ENCODE results near the gene OTOF. TPM values are rescaled to one million over a fixed set of nuclear protein-coding genes. Genes with fewer than 3 reads are reported as not detected.
A peak's percentile ranks its signal among the peaks of the same experiment; 100 is the strongest.

OTOF gene
- total RNA-seq, 3 donors from 2014 or later = 0.60 TPM; not detected in 2

DNA sequence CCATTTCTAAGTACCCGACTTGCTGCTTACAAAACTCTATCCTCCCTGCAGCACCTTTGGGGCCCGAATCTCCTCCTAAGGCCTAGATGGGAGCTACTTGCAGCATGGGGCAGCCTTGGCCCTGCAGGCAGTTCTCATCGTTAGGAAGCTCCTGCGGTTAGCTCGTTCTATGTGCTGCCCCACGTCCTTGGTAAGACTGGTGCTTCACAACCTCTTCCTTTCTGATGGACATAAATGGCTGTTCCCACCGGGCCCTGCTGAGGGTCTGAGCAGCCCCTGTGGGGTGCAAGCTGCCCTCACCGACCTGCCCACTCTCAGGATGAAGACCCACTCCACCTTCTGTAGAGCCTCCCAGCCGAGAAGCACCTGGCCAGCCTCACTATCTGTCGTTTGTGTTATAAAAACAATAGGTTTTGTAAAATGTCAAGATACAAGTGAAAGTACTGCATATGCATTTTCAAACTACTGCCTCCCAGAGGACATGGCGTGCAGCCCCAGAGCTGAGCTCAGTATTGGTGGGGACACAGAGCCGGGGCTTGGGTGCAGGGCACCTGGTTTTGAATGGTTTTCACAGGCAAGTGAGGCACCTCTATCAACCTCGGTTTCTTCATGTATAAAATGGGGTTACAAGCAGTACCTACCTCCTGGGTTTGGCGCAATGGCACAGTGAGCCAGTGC, 19.4 kb downstream of the OTOF start:
- Histone ChIP-seq H3K36me3 (ENCODE audit: low read depth) (no peaks in the 10 kb centered on the region), H3K4me1 (ENCODE audit: low read depth) (no peaks in the 10 kb centered on the region), H3K4me3 (no peak overlapping the region), H3K9me3 (no peaks in the 10 kb centered on the region)
- ATAC-seq (no peak), DNase-seq (no peak)
- intact Hi-C loops (cut with DNase I, micrococcal nuclease) = no loop called here
- TF ChIP-seq, protein P1, sequence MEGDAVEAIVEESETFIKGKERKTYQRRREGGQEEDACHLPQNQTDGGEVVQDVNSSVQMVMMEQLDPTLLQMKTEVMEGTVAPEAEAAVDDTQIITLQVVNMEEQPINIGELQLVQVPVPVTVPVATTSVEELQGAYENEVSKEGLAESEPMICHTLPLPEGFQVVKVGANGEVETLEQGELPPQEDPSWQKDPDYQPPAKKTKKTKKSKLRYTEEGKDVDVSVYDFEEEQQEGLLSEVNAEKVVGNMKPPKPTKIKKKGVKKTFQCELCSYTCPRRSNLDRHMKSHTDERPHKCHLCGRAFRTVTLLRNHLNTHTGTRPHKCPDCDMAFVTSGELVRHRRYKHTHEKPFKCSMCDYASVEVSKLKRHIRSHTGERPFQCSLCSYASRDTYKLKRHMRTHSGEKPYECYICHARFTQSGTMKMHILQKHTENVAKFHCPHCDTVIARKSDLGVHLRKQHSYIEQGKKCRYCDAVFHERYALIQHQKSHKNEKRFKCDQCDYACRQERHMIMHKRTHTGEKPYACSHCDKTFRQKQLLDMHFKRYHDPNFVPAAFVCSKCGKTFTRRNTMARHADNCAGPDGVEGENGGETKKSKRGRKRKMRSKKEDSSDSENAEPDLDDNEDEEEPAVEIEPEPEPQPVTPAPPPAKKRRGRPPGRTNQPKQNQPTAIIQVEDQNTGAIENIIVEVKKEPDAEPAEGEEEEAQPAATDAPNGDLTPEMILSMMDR (IDR thresholded peaks at IDR 0.05) = no peak

DNA sequence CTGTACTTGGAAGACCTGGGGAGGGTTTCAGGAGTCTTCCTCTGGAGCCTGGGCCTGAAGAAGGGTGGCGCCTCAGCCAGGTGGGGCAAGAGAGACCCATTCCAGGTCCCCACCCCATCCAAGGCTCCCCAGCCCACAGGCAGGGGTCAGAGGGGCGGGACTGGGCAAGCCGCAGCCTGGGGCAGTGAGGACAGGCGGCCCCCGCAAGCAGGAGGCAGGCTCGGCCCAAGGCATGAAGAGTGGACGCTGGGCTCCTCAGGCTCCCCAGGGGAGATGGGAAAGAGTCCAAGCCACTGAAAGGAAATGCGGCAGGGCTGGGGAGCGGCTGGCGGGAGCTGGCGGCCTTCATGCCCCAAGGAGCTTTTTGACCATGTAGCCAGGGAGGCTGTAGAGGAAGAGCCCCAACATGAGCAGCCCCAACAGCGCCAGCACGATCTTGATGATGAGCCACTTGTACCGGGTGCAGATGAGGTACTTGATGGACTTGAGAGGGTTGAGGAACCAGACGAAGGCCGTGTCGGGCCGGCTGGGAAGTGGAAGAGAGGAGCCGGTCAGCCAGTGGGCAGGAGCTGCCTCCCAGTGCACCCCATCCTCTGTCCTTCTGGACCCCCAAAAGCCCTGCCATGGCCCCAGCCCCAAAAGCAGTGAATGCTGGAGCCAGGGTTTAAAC, 20.1 kb downstream of the OTOF start:
- Histone ChIP-seq H3K9me3 (no peaks in the 10 kb centered on the region), H3K4me3 (no peak overlapping the region), H3K4me1 (ENCODE audit: low read depth) (no peaks in the 10 kb centered on the region), H3K36me3 (ENCODE audit: low read depth) (no peaks in the 10 kb centered on the region)
- DNase-seq = no peak
- ATAC-seq = no peak
- intact Hi-C loops (cut with DNase I, micrococcal nuclease) = no loop called here
- TF ChIP-seq, protein P1 (IDR thresholded peaks at IDR 0.05) = no peak

DNA sequence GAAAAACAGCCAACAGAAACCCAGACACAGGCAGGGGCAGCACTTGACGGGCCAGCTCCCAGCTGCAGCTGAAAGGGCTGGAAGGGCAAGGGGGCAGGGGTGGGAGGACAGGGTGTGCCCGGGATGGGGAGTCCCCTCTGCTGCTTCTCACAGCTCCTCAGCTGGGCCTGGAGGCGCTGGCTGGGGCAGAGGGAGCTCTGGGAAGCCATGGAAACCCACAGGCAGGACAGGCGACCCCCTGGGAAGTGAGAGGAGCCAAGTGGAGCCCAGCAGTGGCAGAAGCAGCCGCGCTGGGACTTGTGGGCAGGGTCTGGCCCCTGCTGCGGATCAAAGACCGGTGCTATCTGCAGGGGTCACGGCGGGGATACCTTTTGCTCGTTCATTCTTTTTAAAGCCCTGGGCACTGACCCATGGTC, 20.7 kb downstream of the OTOF start:
- Histone ChIP-seq H3K4me1 (ENCODE audit: low read depth) (no peaks in the 10 kb centered on the region), H3K9me3 (no peaks in the 10 kb centered on the region), H3K4me3 (no peak overlapping the region), H3K36me3 (ENCODE audit: low read depth) (no peaks in the 10 kb centered on the region)
- ATAC-seq (no peak), DNase-seq (no peak)
- TF ChIP-seq, protein P1 (IDR thresholded peaks at IDR 0.05) = no peak
- intact Hi-C loops (cut with DNase I, micrococcal nuclease) = no loop called here

DNA sequence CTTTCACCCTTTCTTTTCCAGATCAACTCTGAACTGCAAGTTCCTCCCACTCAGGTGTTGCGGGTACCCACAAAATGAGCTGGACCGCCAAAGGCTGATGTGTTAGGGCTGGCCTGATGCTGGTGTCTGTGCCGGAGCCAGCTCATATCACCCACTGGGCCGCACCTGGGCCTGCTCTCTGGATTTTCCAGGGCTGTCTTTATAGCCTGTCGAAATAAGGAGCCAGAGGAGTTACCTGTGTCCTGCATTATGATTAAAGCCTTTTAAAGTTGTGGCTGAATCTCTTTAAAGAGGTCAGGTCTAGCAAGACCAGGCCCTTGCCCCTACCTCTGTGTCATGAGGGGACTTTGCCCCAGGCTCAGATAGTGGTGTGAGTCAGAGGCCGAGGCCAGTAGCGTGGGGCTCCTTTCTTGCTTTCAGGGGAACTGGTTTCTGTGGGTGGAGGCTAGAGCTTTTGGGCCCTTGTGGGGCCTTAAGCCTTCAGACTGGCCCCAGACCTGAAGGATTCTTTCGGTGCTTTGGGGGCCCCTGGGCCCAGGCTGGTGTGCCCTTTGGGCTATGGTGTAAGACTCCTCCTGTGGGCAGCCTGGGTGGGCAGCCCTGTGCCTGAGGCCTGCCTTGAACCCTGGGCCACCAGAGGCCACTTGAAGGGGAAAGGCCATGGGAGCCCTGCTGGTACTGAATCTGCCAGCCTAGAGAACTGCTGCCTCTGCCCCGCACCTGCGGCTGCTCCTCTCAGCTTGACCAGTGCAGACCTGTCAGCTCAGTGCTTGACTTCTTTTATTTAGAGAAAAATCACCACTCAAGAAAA, 21.3 kb downstream of the OTOF start:
- Histone ChIP-seq H3K9me3 (no peaks in the 10 kb centered on the region), H3K4me3 (no peak overlapping the region), H3K4me1 (ENCODE audit: low read depth) (no peaks in the 10 kb centered on the region), H3K36me3 (ENCODE audit: low read depth) (no peaks in the 10 kb centered on the region)
- DNase-seq = no peak
- TF ChIP-seq, protein P1 (IDR thresholded peaks at IDR 0.05) = no peak
- peak; percentile 80 for ATAC-seq
- intact Hi-C loops (cut with DNase I, micrococcal nuclease) = no loop called here

DNA sequence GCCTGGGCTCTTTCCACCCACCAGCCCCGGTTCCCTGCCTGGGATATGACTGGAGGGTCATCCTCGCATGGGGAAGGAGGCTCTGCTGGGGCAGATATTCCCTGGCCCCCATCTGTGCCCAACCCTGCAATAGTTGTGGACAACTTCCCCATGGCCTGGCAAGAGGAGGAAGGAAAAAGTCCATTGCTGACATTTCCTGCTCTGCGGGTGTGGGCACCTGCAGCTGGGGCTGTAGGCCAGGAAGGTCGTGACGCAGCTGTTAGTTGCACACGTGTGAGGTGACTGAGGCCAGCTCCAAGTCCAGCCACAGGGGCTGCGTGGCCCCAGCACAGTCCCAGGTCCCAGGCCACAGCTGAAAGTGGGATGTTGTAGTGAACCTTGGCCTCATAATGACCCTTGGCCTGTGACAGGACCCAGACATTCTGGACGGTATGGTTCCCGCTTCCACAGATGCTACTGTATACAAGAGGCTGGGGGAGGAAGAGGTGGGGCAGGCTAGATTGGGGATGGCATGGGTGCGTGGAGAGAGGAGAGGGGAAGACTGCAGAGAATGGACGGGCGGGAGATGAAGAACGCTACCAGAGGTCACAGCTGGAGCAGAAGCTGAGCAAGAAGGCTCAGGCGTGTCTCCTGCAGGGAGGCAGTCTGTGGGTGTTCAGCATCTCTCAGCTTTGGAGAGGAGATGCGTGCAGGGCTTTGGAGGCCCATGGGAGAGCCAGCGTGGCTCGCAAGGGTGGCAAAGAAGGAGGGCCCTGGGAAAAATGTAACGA, 22.1 kb downstream of the OTOF start:
- peak; percentile 85 for ATAC-seq
- no peaks in the 10 kb centered on the region for H3K36me3 ChIP-seq (ENCODE audit: low read depth)

More for the DNA sequence above, 22.1 kb downstream of the OTOF start:
- no peaks in the 10 kb centered on the region for H3K4me1 ChIP-seq (ENCODE audit: low read depth)
- peak in 2 of 3 donors; percentile 19 to 39 for DNase-seq
- H3K9me3 ChIP-seq = no peaks in the 10 kb centered on the region
- intact Hi-C loops (cut with DNase I, micrococcal nuclease) = no loop called here
- no peak overlapping the region for H3K4me3 ChIP-seq
- TF ChIP-seq, protein P1 (IDR thresholded peaks at IDR 0.05) = no peak
